Measurements from ENCODE around the gene C5orf52. TPM values are rescaled to one million over a fixed set of nuclear protein-coding genes. Genes with fewer than 3 reads are reported as not detected.
A peak's percentile ranks its signal among the peaks of the same experiment; 100 is the strongest.
"Not testable (repeated sequence)": the region's sequence is repeated elsewhere in the genome, so short reads cannot be mapped to it uniquely, and the experiment has no call there.

The C5orf52 gene
- total and polyA plus RNA-seq, 7 donors = not detected

- WGBS, 3 donors = 38 to 40% (median 38%) methylated on average over 53 to 57 of the region's 57 CpGs
- Histone ChIP-seq H3K4me3 (peak overlapping the region; percentile 69), H3K9me3 (no peaks in the 10 kb centered on the region), H3K36me3 (ENCODE audit: insufficient read depth in 1 of 2, low read depth in 1 of 2) (no peaks in the 10 kb centered on the region), H3K27ac (no peak overlapping the region), H3K27me3 (ENCODE audit: insufficient read depth in 3 of 3, low read length in 2 of 3) (peaks cover 0 to 26% (median 10%) of the 10 kb centered on the region in 3 donors), H3K4me1 (peaks cover 6% of the 10 kb centered on the region)
- TF ChIP-seq, protein P1, sequence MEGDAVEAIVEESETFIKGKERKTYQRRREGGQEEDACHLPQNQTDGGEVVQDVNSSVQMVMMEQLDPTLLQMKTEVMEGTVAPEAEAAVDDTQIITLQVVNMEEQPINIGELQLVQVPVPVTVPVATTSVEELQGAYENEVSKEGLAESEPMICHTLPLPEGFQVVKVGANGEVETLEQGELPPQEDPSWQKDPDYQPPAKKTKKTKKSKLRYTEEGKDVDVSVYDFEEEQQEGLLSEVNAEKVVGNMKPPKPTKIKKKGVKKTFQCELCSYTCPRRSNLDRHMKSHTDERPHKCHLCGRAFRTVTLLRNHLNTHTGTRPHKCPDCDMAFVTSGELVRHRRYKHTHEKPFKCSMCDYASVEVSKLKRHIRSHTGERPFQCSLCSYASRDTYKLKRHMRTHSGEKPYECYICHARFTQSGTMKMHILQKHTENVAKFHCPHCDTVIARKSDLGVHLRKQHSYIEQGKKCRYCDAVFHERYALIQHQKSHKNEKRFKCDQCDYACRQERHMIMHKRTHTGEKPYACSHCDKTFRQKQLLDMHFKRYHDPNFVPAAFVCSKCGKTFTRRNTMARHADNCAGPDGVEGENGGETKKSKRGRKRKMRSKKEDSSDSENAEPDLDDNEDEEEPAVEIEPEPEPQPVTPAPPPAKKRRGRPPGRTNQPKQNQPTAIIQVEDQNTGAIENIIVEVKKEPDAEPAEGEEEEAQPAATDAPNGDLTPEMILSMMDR (IDR thresholded peaks at IDR 0.05) = no peak
- DNase-seq (peak in 1 of 2 donors; percentile 58), ATAC-seq (peak in 1 of 4 donors; percentile 22)
- intact Hi-C loops (cut with DNase I) = no loop called here
These were observed 428 bp downstream of the C5orf52 start for GRCh38 chr5:157671592-157672330.

- ATAC-seq (no peak), DNase-seq (no peak)
- TF ChIP-seq, protein P1 (IDR thresholded peaks at IDR 0.05) = no peak
- Histone ChIP-seq H3K27ac (no peak overlapping the region), H3K9me3 (no peaks in the 10 kb centered on the region), H3K4me1 (peaks cover 6% of the 10 kb centered on the region), H3K4me3 (no peak overlapping the region), H3K27me3 (ENCODE audit: insufficient read depth in 3 of 3, low read length in 2 of 3) (peaks cover 0 to 26% (median 10%) of the 10 kb centered on the region in 3 donors), H3K36me3 (ENCODE audit: insufficient read depth in 1 of 2, low read depth in 1 of 2) (no peaks in the 10 kb centered on the region)
- intact Hi-C loops (cut with DNase I) = no loop called here
- WGBS, 3 donors = 92 to 94% (median 92%) methylated on average over 8 of the region's 8 CpGs
These were observed 1.6 kb downstream of the C5orf52 start for GRCh38 chr5:157672976-157673375.

DNA sequence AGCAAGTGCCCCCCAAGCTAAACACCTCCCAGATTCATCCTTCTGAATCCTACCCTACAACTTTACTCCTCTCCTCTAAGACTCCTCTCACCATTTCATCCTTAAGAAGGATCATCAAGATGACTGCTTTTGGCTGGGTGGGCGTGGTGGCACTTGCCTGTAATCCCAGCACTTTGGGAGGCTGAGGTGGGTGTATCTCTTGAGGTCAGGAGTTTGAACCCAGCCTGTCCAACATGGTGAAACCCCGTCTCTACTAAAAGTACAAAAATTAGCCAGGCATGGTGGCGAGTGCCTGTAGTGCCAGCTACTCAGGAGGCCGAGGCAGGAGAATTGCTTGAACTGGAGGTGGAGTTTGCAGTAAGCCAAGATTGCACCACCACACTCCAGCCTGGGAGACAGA lies 3.0 kb downstream of the C5orf52 start:
- peaks cover 0 to 26% (median 10%) of the 10 kb centered on the region in 3 donors for H3K27me3 ChIP-seq (ENCODE audit: insufficient read depth in 3 of 3, low read length in 2 of 3)
- H3K9me3 ChIP-seq; ATAC-seq; H3K4me1 ChIP-seq; intact Hi-C loops (cut with DNase I); H3K27ac ChIP-seq; DNase-seq; H3K36me3 ChIP-seq (ENCODE audit: insufficient read depth in 1 of 2, low read depth in 1 of 2); H3K4me3 ChIP-seq: not testable (repeated sequence)
- WGBS, 3 donors = 95 to 96% (median 95%) methylated on average over 4 of the region's 4 CpGs

- no peaks in the 10 kb centered on the region for H3K4me1 ChIP-seq
- H3K27me3 ChIP-seq (ENCODE audit: insufficient read depth in 3 of 3, low read length in 2 of 3) = no peaks in the 10 kb centered on the region
- DNase-seq = no peak
- no peak overlapping the region for H3K4me3 ChIP-seq
- TF ChIP-seq, protein P1 (IDR thresholded peaks at IDR 0.05) = no peak
- no peak overlapping the region for H3K27ac ChIP-seq
- no peaks in the 10 kb centered on the region for H3K9me3 ChIP-seq
- no peaks in the 10 kb centered on the region for H3K36me3 ChIP-seq (ENCODE audit: insufficient read depth in 1 of 2, low read depth in 1 of 2)
- ATAC-seq = no peak
- 69 to 77% (median 73%) methylated on average over 3 of the region's 3 CpGs for WGBS, 3 donors
- intact Hi-C loops (cut with DNase I) = no loop called here
These were observed 6.6 kb downstream of the C5orf52 start for GRCh38 chr5:157677931-157678330.

DNA sequence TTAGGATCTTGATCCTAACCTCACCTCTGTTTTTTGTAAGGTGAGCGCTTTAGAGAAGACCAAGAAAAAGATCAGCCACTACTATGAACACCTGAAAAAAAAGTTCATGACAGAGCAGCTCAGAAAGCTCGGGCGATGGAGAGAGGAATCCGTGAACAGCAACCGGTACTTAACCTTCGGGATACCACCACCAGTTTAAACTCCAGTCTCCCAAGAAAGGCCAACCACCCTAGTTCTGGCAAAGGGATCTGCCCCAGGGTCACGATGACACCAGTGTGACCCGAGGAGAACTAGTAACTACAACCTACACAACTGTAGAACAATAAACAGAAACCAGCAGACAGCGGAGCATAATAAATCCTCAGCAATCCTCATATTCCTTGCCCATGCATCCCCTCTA lies 8.5 kb downstream of the C5orf52 start:
- H3K27ac ChIP-seq = no peak overlapping the region
- H3K36me3 ChIP-seq (ENCODE audit: insufficient read depth in 1 of 2, low read depth in 1 of 2) = no peaks in the 10 kb centered on the region
- no peak overlapping the region for H3K4me3 ChIP-seq
- no peak for ATAC-seq
- no peaks in the 10 kb centered on the region for H3K9me3 ChIP-seq
- no peaks in the 10 kb centered on the region for H3K4me1 ChIP-seq
- TF ChIP-seq, protein P1 (IDR thresholded peaks at IDR 0.05) = no peak
- intact Hi-C loops (cut with DNase I) = no loop called here
- H3K27me3 ChIP-seq (ENCODE audit: insufficient read depth in 3 of 3, low read length in 2 of 3) = no peaks in the 10 kb centered on the region
- 92 to 96% (median 94%) methylated on average over 9 of the region's 9 CpGs for WGBS, 3 donors
- no peak for DNase-seq

Data from psoas muscle (tissue), 8 donors.